ENCODE results near the gene GAS2L2. TPM values are rescaled to one million over a fixed set of nuclear protein-coding genes. Genes with fewer than 3 reads are reported as not detected.

GAS2L2 gene
- total RNA-seq, 1 donor from 2014 or later: not detected

DNA sequence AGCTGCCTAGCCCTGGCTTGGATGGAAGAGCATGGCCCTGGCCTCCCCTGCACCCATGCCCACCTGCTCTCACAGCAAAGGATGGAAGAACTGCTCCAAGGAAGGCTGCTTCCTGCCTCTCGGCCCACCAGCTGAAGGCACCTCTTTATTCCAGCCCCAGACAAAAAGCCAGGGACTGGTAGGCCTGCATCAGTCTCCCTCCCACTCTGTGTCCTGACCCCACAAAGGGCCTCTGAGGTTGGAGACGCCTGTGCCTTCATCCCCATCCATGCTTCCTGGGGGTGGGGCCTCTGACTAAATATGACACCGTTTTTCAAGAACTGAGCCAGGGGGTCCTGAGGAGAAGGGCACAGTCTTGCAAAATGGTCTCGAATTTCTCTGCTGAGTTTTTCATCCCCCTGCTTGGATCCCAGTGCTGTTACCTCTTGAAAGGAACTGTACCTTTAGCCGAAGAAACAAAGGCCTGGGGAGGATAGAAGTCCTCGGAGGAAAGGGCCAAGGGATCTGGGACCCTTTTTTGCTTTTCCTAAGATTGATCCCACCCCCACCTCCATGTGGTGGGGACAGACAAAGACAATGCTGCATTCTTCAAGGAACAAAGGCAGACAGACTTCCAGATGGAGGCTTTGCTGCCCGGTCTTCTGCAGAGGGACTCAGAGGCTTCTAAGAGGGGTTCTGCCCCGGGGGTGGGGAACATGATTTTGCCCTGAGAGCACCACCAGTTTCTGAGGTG, 12.9 kb upstream of the GAS2L2 start:
- no peaks in the 10 kb centered on the region for H3K9me3 Mint-ChIP-seq (ENCODE audit: low read depth)
- peaks cover 21% of the 10 kb centered on the region for H3K4me1 Mint-ChIP-seq (ENCODE audit: low read depth)
- H3K36me3 Mint-ChIP-seq (ENCODE audit: low read depth): no peaks in the 10 kb centered on the region
- DNase-seq (ENCODE audit: low spot score): no peak
- peaks cover 1% of the 10 kb centered on the region for H3K27me3 Mint-ChIP-seq (ENCODE audit: low read depth)
- H3K4me3 Mint-ChIP-seq (ENCODE audit: unreplicated experiment): no peak overlapping the region
- peak overlapping the region; percentile 36 for H3K27ac Mint-ChIP-seq (ENCODE audit: unreplicated experiment)
- TF ChIP-seq CTCF (IDR thresholded peaks at IDR 0.05): no peak

GRCh38 chr17:35765086-35765710, 12.2 kb upstream of the GAS2L2 start:
- H3K4me1 Mint-ChIP-seq (ENCODE audit: low read depth): peaks cover 21% of the 10 kb centered on the region
- TF ChIP-seq CTCF (IDR thresholded peaks at IDR 0.05): no peak
- H3K4me3 Mint-ChIP-seq (ENCODE audit: unreplicated experiment): no peak overlapping the region
- H3K27ac Mint-ChIP-seq (ENCODE audit: unreplicated experiment): peak overlapping the region; percentile 36
- no peaks in the 10 kb centered on the region for H3K36me3 Mint-ChIP-seq (ENCODE audit: low read depth)
- H3K27me3 Mint-ChIP-seq (ENCODE audit: low read depth): peaks cover 1% of the 10 kb centered on the region
- no peak for DNase-seq (ENCODE audit: low spot score)
- no peaks in the 10 kb centered on the region for H3K9me3 Mint-ChIP-seq (ENCODE audit: low read depth)

DNA sequence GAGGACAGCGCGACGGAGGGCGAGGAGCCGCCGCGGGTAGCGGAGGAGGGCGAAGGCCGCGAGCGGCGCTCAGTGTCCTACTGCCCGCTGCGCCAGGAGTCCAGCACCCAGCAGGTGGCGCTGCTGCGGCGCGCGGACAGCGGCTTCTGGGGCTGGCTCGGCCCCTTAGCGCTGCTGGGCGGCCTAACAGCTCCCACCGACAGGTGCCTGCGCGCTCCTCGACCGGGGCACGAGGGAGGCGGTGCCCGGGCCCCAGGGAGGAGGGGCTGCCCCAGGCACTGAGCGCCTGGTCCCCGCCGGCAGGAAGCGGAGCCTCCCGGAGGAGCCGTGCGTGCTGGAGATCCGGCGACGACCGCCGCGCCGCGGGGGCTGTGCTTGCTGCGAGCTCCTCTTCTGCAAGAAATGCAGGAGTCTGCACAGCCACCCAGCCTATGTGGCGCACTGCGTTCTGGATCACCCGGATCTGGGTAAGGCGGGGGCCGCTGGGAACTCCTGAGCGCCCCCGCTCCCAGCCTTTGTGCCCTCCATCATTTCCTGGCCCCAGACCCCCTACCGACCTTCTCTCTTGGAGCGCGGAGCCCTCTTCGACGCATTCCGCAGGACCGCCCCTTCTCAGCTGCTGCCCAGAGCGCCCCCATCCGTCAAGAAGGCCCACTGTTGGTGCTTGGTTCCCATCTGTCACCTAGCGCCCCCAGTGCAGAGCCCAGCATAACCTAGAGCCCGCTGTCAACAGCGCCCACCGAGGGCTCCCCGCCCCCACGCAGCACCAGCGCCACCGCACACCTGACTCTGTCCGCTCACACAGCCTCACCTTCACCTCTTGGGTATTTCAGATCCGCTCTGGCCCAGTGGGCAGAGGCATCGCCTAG, 11.3 kb upstream of the GAS2L2 start:
- no peaks in the 10 kb centered on the region for H3K36me3 Mint-ChIP-seq (ENCODE audit: low read depth)
- peak overlapping the region; percentile 57 for H3K27ac Mint-ChIP-seq (ENCODE audit: unreplicated experiment)
- peaks cover 21% of the 10 kb centered on the region for H3K4me1 Mint-ChIP-seq (ENCODE audit: low read depth)
- DNase-seq (ENCODE audit: low spot score): no peak
- peaks cover 1% of the 10 kb centered on the region for H3K27me3 Mint-ChIP-seq (ENCODE audit: low read depth)
- TF ChIP-seq CTCF (IDR thresholded peaks at IDR 0.05): peak; percentile 91
- H3K4me3 Mint-ChIP-seq (ENCODE audit: unreplicated experiment): peak overlapping the region; percentile 75
- no peaks in the 10 kb centered on the region for H3K9me3 Mint-ChIP-seq (ENCODE audit: low read depth)

DNA sequence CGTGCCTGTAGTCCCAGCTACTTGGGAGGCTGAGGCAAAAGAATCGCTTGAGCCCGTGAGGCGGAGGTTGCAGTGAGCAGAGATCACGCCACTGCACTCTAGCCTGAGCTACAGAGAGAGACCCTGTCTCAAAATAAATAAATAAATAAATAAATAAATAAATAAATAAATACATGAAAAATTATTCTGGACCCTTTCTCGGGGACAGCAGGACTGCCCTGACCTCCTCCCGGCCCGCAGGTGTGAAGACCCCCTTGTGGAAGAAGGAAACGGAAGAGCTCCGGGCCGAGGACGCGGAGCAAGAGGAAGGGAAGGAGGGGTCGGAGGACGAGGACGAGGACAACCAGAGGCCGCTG, 10.7 kb upstream of the GAS2L2 start:
- peaks cover 21% of the 10 kb centered on the region for H3K4me1 Mint-ChIP-seq (ENCODE audit: low read depth)
- DNase-seq (ENCODE audit: low spot score): no peak
- H3K4me3 Mint-ChIP-seq (ENCODE audit: unreplicated experiment): peak overlapping the region; percentile 64
- no peaks in the 10 kb centered on the region for H3K36me3 Mint-ChIP-seq (ENCODE audit: low read depth)
- H3K27ac Mint-ChIP-seq (ENCODE audit: unreplicated experiment): no peak overlapping the region
- H3K27me3 Mint-ChIP-seq (ENCODE audit: low read depth): peaks cover 1% of the 10 kb centered on the region
- H3K9me3 Mint-ChIP-seq (ENCODE audit: low read depth): no peaks in the 10 kb centered on the region
- TF ChIP-seq CTCF (IDR thresholded peaks at IDR 0.05): no peak

- DNase-seq (ENCODE audit: low spot score): no peak
- TF ChIP-seq CTCF (IDR thresholded peaks at IDR 0.05): no peak
- Mint-ChIP-seq H3K4me1 (ENCODE audit: low read depth) (peaks cover 21% of the 10 kb centered on the region), H3K4me3 (ENCODE audit: unreplicated experiment) (no peak overlapping the region), H3K9me3 (ENCODE audit: low read depth) (no peaks in the 10 kb centered on the region), H3K27ac (ENCODE audit: unreplicated experiment) (no peak overlapping the region), H3K36me3 (ENCODE audit: low read depth) (no peaks in the 10 kb centered on the region), H3K27me3 (ENCODE audit: low read depth) (peaks cover 1% of the 10 kb centered on the region)
Measured at GRCh38 chr17:35761601-35762000, 8.6 kb upstream of the GAS2L2 start.

Measured in chondrocyte (in vitro differentiated cells).